ENCODE data around the gene SLC25A33.
"Not testable (repeated sequence)": the region's sequence is repeated elsewhere in the genome, so short reads cannot be mapped to it uniquely, and the experiment has no call there.

Gene SLC25A33

DNA sequence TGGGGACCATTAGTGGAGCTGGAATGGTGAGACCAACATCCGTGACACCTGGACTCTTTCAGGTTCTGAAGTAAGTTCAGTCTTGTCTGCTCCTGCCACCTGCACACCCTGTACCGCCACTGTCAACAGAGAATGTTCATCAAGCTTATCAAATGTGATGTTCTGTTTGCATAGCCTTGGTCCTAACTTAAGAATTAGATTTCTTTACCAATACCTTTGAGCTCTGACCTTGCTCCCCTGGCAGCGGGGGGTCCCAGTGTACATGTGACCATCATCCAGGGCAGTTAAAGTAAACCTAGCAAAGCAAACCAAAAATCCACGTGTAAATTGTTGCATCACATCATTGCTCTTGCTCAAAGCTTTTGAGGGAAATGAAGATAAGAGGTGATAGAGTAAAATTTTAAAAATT is 14.5 kb downstream of the SLC25A33 start:
- no peak overlapping the region for H3K4me3 ChIP-seq (ENCODE audit: control insufficient read depth, low read depth, low read length)
- DNase-seq (ENCODE audit: low read depth), result no peak

DNA sequence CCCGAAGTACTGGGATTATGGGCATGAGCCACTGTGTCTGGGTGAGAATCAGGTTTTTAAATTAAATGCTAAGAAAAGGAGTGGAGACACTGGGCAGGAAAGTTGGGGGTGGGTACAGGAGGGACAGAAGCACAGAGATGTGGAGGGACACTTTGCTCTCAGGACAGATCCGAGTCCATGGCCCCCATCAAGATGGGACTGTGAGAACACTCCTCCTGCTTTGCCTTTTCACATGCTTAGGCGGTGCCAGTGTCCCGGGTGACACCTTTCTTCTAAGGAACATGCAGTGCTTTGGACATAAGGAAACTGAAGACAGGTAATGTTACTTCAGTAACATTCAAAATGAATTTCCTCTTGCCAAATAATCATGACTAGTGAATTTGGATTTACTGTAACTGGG is 16.7 kb downstream of the SLC25A33 start:
- no peak overlapping the region for H3K4me3 ChIP-seq (ENCODE audit: control insufficient read depth, low read depth, low read length)
- DNase-seq (ENCODE audit: low read depth), result no peak
- TF ChIP-seq, protein P1, sequence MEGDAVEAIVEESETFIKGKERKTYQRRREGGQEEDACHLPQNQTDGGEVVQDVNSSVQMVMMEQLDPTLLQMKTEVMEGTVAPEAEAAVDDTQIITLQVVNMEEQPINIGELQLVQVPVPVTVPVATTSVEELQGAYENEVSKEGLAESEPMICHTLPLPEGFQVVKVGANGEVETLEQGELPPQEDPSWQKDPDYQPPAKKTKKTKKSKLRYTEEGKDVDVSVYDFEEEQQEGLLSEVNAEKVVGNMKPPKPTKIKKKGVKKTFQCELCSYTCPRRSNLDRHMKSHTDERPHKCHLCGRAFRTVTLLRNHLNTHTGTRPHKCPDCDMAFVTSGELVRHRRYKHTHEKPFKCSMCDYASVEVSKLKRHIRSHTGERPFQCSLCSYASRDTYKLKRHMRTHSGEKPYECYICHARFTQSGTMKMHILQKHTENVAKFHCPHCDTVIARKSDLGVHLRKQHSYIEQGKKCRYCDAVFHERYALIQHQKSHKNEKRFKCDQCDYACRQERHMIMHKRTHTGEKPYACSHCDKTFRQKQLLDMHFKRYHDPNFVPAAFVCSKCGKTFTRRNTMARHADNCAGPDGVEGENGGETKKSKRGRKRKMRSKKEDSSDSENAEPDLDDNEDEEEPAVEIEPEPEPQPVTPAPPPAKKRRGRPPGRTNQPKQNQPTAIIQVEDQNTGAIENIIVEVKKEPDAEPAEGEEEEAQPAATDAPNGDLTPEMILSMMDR (conservative IDR thresholded peaks at IDR 0.05; ENCODE audit: control insufficient read depth, insufficient read depth, low read depth, low read length), result no peak

More for the DNA sequence above, 14.5 kb downstream of the SLC25A33 start:
- TF ChIP-seq, protein P1 (conservative IDR thresholded peaks at IDR 0.05; ENCODE audit: control insufficient read depth, insufficient read depth, low read depth, low read length), result no peak

DNA sequence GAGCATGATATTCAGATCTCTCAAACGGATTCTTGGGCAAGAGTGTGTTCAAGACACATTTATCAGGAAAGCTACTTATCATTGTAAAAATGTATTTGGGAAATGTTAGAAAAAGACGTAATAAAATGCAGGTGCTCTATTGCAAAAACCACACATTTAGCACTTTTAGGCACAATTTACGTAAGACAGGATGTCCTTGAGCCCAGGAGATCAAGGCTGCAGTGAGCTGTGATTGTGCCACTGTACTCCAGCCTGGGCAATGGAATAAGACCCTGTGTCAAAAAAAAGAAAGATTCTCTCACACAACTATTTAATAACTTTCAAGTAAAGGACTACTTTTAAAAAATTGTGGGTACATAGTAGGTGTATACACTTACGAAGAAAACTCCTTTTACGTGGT is 18.4 kb downstream of the SLC25A33 start:
- no peak for DNase-seq (ENCODE audit: low read depth)

DNA sequence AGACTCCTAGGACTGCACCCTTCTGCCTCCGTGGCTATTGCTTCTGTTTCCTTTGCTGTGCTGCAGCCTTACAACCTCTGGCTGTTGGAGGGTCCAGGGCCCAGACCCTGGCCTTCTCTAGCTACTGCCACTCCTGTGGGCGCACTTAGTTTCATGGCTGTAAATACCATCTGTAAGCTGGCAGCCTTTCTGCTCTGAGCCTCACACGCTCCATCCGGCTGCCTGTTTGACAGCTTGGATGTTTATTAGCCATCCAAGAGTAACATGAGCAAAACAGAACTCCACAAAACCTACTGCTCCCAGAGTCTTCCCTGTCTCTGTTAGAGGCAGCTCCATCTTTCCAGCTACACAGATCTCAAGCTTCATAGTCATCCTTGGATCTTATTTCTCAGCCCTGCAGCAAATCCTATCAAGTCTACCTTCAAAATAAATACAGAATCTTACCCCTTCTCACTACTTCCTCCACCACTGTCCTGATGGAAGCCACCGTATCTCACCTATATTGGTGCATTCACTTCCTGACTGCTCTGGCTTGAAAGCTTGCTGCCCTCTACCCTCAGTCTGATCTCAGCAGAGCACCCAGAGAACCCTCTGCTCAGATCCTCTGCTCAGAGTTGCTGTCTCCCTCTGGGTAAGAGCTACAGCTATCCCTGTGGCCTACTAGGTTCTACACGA is 19.1 kb downstream of the SLC25A33 start:
- TF ChIP-seq, protein P1 (conservative IDR thresholded peaks at IDR 0.05; ENCODE audit: control insufficient read depth, insufficient read depth, low read depth, low read length), result no peak
- DNase-seq (ENCODE audit: low read depth), result no peak
- H3K4me3 ChIP-seq (ENCODE audit: control insufficient read depth, low read depth, low read length), result no peak overlapping the region

More for the DNA sequence above, 18.4 kb downstream of the SLC25A33 start:
- TF ChIP-seq, protein P1 (conservative IDR thresholded peaks at IDR 0.05; ENCODE audit: control insufficient read depth, insufficient read depth, low read depth, low read length), result no peak
- H3K4me3 ChIP-seq (ENCODE audit: control insufficient read depth, low read depth, low read length), result no peak overlapping the region

DNA sequence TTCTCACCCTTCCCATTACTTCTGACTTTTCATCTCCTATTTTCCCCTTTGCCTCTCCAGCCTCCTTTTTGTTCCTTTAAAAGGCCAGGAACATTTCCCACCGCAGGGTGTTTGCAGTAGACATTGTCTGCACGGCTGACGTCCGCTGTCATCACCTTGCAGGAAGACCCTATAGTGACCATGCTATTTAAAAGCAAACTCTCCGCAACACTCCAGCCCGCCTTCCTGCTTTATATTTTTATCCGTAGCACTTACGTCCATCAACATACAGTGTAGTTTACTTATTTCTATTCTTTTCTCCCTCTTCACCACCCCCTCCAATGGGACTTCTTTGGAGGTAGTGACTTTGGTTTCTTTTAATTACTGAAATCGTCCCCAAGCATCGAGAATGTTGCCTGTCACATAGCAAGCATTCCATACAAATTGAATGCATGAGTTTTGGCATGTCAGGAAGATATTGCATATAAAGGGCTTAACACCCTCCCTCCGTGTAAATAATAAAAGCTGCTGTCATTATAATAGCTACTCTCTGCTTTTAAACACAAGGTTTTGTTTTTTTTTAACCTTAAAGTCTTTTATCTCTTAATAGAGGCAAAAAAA is 19.8 kb downstream of the SLC25A33 start:
- DNase-seq (ENCODE audit: low read depth), result no peak
- TF ChIP-seq, protein P1 (conservative IDR thresholded peaks at IDR 0.05; ENCODE audit: control insufficient read depth, insufficient read depth, low read depth, low read length), result no peak
- no peak overlapping the region for H3K4me3 ChIP-seq (ENCODE audit: control insufficient read depth, low read depth, low read length)

DNA sequence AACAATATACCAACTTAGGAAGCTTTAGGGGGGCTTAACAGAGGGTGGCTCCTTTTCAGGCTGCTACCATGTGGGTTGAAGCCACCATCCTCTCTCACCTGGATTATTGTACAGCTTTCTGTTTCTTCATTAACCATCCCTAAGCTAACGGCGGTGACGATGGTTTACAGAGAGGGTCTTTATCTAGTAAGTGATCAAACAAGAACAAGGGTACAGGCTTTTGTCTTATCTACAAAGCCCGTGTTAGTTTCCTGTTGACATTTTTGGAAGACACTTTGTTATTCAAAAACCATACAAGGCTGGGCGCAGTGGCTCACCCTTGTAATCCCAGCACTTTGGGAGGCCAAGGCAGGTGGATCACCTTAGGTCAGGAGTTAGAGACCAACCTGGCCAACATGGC is 20.4 kb downstream of the SLC25A33 start:
- TF ChIP-seq, protein P1 (conservative IDR thresholded peaks at IDR 0.05; ENCODE audit: control insufficient read depth, insufficient read depth, low read depth, low read length), result no peak
- no peak overlapping the region for H3K4me3 ChIP-seq (ENCODE audit: control insufficient read depth, low read depth, low read length)
- no peak for DNase-seq (ENCODE audit: low read depth)

DNA sequence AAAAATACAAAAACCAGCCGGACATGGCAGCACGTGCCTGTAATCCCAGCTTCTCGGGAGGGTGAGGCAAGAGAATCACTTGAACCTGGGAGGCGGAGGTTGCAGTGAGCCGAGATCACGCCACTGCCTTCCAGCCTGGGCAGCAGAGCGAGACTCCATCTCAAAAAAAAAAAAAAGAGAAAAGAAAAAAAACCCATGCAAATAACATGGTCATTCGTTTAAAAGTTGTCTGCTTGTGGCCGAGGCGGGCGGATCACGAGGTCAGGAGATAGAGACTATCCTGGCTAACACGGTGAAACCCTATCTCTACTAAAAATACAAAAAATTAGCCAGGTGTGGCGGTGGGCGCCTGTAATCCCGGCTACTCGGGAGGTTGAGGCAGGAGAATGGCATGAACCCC is 20.8 kb downstream of the SLC25A33 start:
- H3K4me3 ChIP-seq (ENCODE audit: control insufficient read depth, low read depth, low read length); DNase-seq (ENCODE audit: low read depth): not testable (repeated sequence)
